Activated CD4-positive, CD25-positive, alpha-beta regulatory T cell treated with anti-CD3 and anti-CD28 coated beads, Interleukin-2, amount 50 U/mL, for 24 hours (primary cell): ENCODE measurements around the gene LIN7B.
A peak's percentile ranks its signal among the peaks of the same experiment; 100 is the strongest.
"Not testable (repeated sequence)": the region's sequence is repeated elsewhere in the genome, so short reads cannot be mapped to it uniquely, and the experiment has no call there.

ENCODE experiments used
- ATAC-seq, 2 donors: fragments of 150-1000 bp; cut with Tn5 transposase; one replicate each; pipeline ENCODE4 v1.10.0; 2021; ENCODE audit warnings: mild to moderate bottlenecking in 1 of 2, moderate library complexity in 1 of 2

The LIN7B gene

DNA sequence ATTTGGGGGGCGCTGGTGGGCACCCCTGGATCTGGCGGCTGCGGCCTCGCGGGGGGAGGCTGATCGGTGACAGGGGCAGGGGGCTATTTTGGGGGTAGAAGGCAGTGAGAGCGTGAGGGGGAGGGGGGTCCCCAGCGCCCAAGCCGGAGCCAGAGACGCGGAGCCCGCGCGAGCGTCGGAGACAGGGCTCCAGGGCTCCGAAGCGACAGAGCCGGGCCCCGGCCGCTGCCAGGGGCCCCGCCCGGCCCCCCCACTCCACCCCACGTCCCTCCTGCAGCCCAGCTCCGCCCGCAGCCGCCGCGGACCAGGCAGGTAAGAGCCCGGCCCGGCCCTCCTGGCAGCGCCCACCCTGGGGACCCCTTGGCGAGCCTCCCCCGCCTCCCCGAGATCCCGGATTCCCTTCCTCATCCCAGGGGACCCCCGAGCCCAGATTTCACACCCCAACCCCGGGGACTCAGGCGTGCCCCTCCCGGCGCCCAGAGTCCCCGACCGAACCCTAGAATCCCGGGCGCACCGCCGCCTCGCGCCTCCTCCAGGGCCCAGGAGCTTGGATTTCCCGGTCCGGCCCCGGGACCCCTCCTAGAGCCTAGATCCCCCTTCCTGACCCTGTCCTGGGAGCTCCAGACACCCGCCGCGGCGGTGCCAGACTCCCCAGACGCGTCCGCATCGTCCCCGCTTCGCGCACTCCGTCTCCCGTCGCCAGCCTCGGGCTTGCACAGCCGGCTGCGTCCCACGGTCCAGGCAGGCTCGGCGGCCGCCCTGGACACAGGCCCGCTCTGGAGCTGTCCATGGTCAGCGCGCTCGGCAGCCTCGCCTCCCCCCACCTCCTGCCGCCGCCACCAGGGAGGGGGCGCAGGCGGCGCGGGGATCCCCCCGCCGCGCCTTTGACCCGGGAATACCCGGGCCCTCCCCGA lies 5.5 kb downstream of the LIN7B start, which contains the start of gene PPFIA3:
Gene PPFIA3 (plus strand): TSS at position 134 of the 914 bp plus-strand sequence. CDS start 8,330 bp downstream, outside the sequence.
- no peak for ATAC-seq

DNA sequence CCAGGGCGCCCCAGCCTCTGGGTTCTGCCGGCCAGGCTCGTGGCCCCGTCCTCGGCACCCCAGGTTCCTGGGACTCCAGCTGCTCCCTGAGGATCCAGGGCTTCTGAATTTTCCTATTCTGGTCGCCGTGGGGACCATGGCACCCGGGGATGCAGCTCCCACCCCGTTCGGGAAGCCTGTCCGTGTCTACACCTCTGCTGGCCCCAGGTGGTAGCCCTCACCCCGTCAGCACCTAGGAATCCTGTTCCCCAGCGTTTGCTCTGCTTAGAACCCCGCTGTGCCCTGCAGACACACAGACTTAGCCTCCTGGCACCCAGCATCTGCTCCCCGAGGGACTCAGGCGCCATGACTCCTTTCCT lies 6.1 kb downstream of the LIN7B start:
- no peak for ATAC-seq

DNA sequence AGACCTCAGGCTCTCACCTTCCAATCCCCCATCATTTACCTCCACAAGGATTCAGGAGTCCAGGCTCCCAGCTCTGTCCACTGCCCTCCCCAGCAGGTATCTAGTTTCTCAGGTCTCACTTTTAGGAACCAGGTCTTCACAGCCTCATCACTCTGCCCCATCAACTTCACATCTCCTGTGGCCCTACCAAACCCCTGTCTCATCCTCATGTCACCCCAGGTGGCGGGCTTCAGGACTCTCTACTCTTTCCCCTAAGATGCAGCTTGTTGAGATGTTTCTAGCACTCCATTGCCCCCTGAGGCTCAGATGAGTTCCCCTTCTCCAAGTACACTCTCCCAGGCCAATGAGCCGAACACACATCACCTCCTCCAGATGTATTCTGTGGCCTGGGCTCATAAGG lies 6.7 kb downstream of the LIN7B start:
- ATAC-seq, result no peak

- ATAC-seq, result not testable (repeated sequence)
Measured at GRCh38 chr19:49121841-49122240, 7.7 kb downstream of the LIN7B start.

GRCh38 chr19:49123285-49123684 lies 9.1 kb downstream of the LIN7B start:
- not testable (repeated sequence) for ATAC-seq

- no peak for ATAC-seq
Measured at GRCh38 chr19:49125025-49125731, 11.0 kb downstream of the LIN7B start.

DNA sequence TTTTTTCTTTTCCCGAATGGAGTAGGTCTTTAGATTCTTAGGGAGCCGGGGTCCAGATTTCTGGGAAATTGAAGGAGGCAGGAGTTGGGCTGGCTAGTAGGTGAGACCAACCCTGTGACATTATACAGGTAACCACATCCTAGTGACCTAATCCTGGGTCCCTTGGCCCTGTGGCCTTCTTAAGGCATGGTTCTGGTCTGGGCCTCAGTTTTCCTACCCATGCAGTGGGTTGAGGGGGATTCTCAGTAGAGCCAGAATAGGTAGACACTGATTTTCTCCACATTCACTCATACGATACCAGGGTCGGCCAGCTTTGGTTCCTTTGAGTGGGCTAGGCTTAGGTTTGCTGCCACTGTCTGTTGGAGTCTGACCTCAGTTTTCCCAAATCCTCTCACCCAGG lies 12.4 kb downstream of the LIN7B start:
- no peak for ATAC-seq

DNA sequence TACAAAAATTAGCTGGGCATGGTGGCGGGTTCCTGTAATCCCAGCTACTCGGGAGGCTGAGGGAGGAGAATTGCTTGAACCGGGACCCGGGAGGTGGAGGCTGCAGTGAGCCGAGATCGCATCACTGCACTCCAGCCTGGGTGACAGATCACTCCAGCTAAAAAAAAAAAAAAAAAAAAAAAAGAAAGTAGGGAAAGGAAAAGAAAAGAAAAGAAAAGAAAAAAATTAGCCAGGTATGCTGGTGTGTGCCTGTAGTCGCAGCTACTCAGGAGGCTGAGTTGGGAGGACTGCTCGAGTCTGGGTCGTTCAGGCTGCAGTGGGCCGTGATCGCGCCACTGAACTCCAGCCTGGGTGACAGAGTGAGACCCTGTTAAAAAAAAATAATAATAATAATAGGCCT lies 13.1 kb downstream of the LIN7B start:
- ATAC-seq, result not testable (repeated sequence)

DNA sequence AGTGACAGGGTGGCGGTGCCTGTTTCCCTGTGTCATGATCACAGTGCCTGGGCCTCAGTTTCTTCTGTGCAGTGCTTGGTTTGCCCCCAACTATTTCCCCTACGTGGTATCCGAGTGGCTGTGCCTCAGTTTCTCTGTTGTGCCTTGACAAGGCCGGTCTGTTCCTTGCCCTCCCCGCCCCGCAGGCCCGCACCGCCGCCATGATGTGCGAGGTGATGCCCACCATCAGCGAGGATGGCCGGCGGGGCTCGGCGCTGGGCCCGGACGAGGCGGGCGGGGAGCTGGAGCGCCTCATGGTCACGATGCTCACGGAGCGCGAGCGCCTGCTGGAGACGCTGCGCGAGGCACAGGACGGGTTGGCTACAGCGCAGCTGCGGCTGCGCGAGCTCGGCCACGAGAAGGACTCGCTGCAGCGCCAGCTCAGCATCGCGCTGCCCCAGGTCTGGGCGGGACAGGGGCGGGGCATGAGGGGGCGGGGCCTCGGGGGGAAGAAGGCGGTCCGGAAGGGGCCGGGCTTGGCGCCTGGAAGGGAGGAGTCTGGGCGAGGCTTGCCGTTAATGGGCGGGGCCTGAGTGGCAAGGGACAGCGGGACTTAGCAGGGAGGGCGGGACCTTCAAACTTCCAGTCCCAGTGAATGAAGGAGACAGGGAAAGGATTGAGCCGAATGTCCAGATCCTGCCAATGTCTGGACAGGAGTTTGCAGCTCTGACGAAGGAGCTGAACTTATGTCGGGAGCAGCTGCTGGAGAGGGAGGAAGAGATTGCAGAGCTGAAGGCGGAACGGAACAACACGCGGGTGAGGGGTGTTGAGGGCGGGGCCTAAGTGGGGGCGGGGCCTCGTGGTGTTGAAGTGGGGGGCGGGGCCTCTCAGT lies 13.7 kb downstream of the LIN7B start:
- ATAC-seq, result peak; percentile 92 to 95

GRCh38 chr19:49128545-49129237 lies 14.5 kb downstream of the LIN7B start:
- ATAC-seq, result no peak

GRCh38 chr19:49129238-49129583 lies 15.0 kb downstream of the LIN7B start:
- no peak for ATAC-seq

DNA sequence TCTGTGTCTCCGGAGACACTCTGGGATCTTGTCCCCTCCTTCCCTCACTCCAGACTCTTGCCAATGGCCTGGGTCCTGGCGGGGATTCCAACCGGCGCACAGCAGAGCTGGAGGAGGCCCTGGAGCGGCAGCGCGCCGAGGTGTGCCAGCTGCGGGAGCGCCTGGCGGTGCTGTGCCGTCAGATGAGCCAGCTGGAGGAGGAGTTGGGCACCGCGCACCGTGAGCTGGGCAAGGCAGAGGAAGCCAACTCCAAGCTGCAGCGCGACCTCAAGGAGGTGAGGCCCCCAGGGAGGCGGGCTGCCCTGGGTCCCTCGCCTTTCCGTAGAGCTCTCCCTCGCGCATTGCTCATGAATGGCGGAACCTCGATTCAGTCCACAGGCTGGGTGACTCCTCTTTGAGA lies 16.2 kb downstream of the LIN7B start:
- no peak for ATAC-seq

GRCh38 chr19:49132974-49133609 lies 18.9 kb downstream of the LIN7B start:
- no peak for ATAC-seq

DNA sequence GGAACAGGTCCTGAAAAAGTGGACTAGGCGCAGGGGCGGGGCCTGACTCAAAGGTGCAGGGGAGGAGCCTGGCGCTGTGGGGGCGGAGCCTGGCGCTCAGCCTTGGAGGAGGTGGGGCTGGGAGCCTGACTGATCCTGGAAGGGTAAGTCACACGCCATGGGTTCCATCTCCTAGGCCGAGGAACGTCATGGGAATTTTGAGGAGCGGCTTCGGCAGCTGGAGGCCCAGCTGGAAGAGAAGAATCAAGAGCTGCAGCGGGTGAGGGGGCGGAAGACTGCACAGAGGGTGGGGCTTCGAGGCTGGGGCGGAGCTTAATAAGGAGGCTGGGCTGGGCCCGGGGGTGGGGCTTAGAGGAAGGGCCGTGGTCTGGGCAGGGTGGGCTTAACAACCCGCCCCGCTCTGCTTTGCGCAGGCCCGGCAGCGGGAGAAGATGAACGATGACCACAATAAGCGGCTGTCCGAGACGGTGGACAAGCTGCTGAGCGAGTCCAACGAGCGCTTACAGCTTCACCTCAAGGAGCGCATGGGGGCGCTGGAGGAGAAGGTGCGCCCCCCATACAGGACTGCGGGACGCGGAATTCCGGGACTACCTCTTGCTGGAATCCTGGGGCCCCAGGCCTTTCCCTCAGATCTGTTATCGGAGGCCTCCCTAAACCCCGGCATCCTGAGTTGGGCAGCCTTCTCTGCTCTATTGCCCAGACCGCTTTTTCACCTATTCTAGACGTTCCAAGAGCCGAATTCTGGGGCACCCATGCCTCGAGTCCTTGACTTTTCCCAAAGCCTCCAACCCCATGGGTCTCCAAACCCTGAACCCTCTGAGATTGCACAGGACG lies 19.7 kb downstream of the LIN7B start:
- ATAC-seq, result peak; percentile 59 to 65

- no peak for ATAC-seq
Measured at GRCh38 chr19:49135686-49136085, 21.5 kb downstream of the LIN7B start.

DNA sequence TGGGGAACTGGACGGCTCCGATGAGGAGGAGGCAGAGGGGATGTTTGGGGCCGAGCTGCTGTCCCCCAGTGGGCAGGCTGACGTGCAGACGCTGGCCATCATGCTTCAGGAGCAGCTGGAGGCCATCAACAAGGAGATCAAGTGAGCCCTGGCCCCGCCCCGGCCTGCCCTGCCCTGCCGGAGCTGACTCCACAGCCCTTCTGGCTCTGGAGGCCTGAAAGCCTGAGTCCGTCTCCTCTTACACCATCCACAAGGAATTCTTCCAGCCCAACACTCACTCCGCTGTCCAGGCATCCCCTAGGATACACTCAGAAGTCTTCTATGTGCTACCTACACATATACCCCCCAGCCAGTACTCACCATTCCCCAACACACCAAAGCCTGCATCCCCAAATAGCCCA lies 22.6 kb downstream of the LIN7B start:
- ATAC-seq, result no peak

DNA sequence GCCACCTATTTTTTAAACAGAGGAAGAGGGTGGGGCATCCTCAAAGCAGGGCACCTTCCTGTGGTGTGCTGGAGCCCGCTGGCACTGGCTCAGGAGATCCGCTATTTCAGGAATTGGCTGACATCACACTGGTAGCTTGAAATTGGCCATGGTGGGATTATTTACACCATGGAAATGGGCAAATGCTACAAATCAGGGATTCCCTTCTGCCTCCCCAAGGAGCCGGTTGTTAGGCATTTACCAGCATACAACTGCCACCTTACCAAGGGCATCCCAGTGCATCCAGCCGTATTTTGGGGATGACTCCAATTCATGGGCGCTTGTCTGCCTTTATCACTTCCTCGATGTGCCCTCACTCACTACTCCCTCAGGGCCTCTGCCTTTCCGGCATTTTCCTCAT lies 26.8 kb downstream of the LIN7B start:
- no peak for ATAC-seq

- no peak for ATAC-seq
Measured at GRCh38 chr19:49141352-49141751, 27.2 kb downstream of the LIN7B start.

GRCh38 chr19:49142866-49143335 lies 28.7 kb downstream of the LIN7B start:
- peak; percentile 91 to 92 for ATAC-seq

- ATAC-seq, result peak; percentile 47 to 53
Measured at GRCh38 chr19:49145573-49146407, 31.6 kb downstream of the LIN7B start.
